ENCODE results near the gene IPPK.

IPPK gene

GRCh38 chr9:92685022-92685421, 15.1 kb upstream of the IPPK start:
- DNase-seq: no peak

- DNase-seq: no peak
Observed at GRCh38 chr9:92682269-92682668, 12.3 kb upstream of the IPPK start.

GRCh38 chr9:92680166-92681119, 10.5 kb upstream of the IPPK start:
- no peak for DNase-seq

- DNase-seq: no peak
Observed at GRCh38 chr9:92679413-92680165, 9.7 kb upstream of the IPPK start.

- no peak for DNase-seq
Observed at GRCh38 chr9:92671323-92671722, 1.4 kb upstream of the IPPK start.

- no peak for DNase-seq
Observed at GRCh38 chr9:92669527-92669889, 423 bp downstream of the IPPK start.

- no peak for DNase-seq
Observed at GRCh38 chr9:92668746-92669526, 995 bp downstream of the IPPK start.

- DNase-seq: no peak
Observed at GRCh38 chr9:92666912-92667532, 2.9 kb downstream of the IPPK start.

GRCh38 chr9:92666236-92666635, 3.7 kb downstream of the IPPK start:
- DNase-seq: no peak

- DNase-seq: no peak
Observed at GRCh38 chr9:92665836-92666235, 4.1 kb downstream of the IPPK start.

- no peak for DNase-seq
Observed at GRCh38 chr9:92664394-92665152, 5.4 kb downstream of the IPPK start.

- DNase-seq: no peak
Observed at GRCh38 chr9:92663951-92664350, 6.0 kb downstream of the IPPK start.

- DNase-seq: no peak
Observed at GRCh38 chr9:92663126-92663525, 6.8 kb downstream of the IPPK start.

GRCh38 chr9:92661743-92662142, 8.2 kb downstream of the IPPK start:
- no peak for DNase-seq

- no peak for DNase-seq
Observed at GRCh38 chr9:92661127-92661526, 8.8 kb downstream of the IPPK start.

- DNase-seq: no peak
Observed at GRCh38 chr9:92660266-92660665, 9.7 kb downstream of the IPPK start.

- DNase-seq: no peak
Observed at GRCh38 chr9:92659601-92660000, 10.3 kb downstream of the IPPK start.

GRCh38 chr9:92658611-92659010, 11.3 kb downstream of the IPPK start:
- DNase-seq: no peak

- DNase-seq: no peak
Observed at GRCh38 chr9:92658176-92658575, 11.8 kb downstream of the IPPK start.

GRCh38 chr9:92657296-92658094, 12.4 kb downstream of the IPPK start:
- DNase-seq: no peak

- no peak for DNase-seq
Observed at GRCh38 chr9:92656537-92656925, 13.4 kb downstream of the IPPK start.

All from SIG-M5 (cell line).